Activated B cell treated with CpG ODN at 0.5 μM for 24 hours (primary cell): ENCODE measurements around the gene USP1. TPM values are rescaled to one million over a fixed set of nuclear protein-coding genes. Genes with fewer than 3 reads are reported as not detected.
A peak's percentile ranks its signal among the peaks of the same experiment; 100 is the strongest.

Source experiments
- ATAC-seq: fragments of 200-7000 bp; cut with Tn5 transposase; one replicate; pipeline ENCODE4 v1.10.0; 2021; ENCODE audit warnings: low read depth, mild to moderate bottlenecking, moderate library complexity
- CTCF ChIA-PET: fragments of 350-600 bp; sonication (Branson Sonifier 250); formaldehyde crosslinking; loops from one replicate; lab custom pipeline; 2021; ENCODE audit warnings: antibody characterized with exemption; lab: Charles Lee
- POLR2A ChIA-PET: fragments of 350-600 bp; sonication (Branson Sonifier 250); formaldehyde crosslinking; loops from one replicate; lab custom pipeline; 2021; ENCODE audit warnings: antibody characterized with exemption; lab: Charles Lee
- DNase-seq: peaks from one replicate; pipeline ENCODE4 v3.0.0; 2022
- H3K27ac Mint-ChIP-seq: one replicate; pipeline ENCODE4 v1.8.0; 2020; ENCODE audit warnings: mixed read lengths
- H3K27me3 Mint-ChIP-seq: one replicate; pipeline ENCODE4 v1.8.0; 2021; ENCODE audit warnings: mixed read lengths
- H3K36me3 Mint-ChIP-seq: one replicate; pipeline ENCODE4 v1.8.0; 2021; ENCODE audit warnings: low read depth, mixed read lengths
- H3K4me1 Mint-ChIP-seq: one replicate; pipeline ENCODE4 v1.8.0; 2021; ENCODE audit warnings: mixed read lengths
- H3K4me3 Mint-ChIP-seq: one replicate; pipeline ENCODE4 v1.8.0; 2020; ENCODE audit warnings: mild to moderate bottlenecking, mixed read lengths
- H3K9me3 Mint-ChIP-seq: one replicate; pipeline ENCODE4 v1.8.0; 2020; ENCODE audit warnings: mixed read lengths
- intact Hi-C: fragments of 100-400 bp; cut with micrococcal nuclease; formaldehyde crosslinking; loops from one replicate; pipeline ENCODE4 v1.15.1; 2024
- total RNA-seq: library from RNA; stranded (reverse); gene quantifications from 2 replicates; pipeline ENCODE4 v1.2.3, GENCODE V29; 2022
- TF ChIP-seq, protein P1 (sequence below): fragments of 200-600 bp; IDR thresholded peaks from one replicate; pipeline ENCODE4 v1.8.0; 2022; ENCODE audit warnings: antibody characterized with exemption, mild to moderate bottlenecking

The USP1 gene
- total RNA-seq, 1 donor from 2014 or later, result 33.3 TPM

DNA sequence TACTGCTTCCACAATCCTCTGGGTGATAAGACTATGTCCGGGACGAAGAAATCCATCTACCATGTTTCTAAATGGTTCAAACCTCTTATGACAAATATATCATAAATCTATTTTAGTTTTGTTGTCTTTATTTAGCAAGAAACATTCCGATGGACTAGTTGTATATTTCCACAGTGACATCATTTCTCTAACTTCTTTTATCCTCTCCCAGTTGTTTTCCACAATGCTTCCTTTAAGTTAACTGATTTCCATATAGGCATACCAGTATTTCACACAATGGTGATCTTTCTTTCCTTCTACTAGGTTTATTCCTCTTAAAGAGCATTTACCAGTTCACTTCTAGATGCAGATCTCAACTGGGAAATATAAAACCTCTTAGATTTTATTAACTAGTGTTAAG is 44.8 kb downstream of the USP1 start:
- TF ChIP-seq, protein P1, sequence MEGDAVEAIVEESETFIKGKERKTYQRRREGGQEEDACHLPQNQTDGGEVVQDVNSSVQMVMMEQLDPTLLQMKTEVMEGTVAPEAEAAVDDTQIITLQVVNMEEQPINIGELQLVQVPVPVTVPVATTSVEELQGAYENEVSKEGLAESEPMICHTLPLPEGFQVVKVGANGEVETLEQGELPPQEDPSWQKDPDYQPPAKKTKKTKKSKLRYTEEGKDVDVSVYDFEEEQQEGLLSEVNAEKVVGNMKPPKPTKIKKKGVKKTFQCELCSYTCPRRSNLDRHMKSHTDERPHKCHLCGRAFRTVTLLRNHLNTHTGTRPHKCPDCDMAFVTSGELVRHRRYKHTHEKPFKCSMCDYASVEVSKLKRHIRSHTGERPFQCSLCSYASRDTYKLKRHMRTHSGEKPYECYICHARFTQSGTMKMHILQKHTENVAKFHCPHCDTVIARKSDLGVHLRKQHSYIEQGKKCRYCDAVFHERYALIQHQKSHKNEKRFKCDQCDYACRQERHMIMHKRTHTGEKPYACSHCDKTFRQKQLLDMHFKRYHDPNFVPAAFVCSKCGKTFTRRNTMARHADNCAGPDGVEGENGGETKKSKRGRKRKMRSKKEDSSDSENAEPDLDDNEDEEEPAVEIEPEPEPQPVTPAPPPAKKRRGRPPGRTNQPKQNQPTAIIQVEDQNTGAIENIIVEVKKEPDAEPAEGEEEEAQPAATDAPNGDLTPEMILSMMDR, result no peak
- intact Hi-C loops, result no loop called here
- H3K27me3 Mint-ChIP-seq, result no peaks in the 10 kb centered on the region
- ChIA-PET CTCF (no interaction called here), POLR2A (no interaction called here)
- peaks cover 23% of the 10 kb centered on the region for H3K4me1 Mint-ChIP-seq
- H3K36me3 Mint-ChIP-seq, result peaks cover 3% of the 10 kb centered on the region
- no peak overlapping the region for H3K4me3 Mint-ChIP-seq
- ATAC-seq (no peak), DNase-seq (no peak)
- no peaks in the 10 kb centered on the region for H3K9me3 Mint-ChIP-seq
- H3K27ac Mint-ChIP-seq, result no peak overlapping the region

DNA sequence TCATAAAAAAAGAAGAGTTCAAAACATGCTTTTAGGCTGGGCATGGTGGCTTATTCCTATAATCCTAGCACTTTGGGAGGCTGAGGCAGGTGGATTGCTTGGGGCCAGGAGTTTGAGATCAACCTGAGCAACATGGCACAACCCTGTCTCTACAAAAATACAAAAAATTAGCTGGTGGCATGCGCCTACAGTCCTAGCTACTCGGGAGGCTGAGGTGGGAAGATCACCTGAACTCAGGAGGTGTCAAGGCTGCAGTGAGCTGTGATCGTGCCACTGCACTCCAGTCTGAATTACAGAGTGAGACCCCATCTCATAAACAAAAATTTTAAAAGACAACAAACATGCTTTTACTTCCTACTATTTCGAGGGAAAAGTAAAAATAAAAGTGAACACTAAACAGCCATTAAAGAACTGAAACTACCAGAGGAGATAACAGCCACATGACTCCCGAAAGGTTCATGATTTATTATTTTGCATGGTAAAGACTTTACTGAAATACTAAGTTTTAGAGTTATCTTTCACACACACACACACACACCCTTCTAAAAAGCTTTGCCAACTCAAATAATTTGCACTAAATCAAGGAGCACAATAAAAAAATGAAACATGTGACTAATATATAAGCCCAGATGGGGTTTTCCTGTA is 48.1 kb downstream of the USP1 start:
- Mint-ChIP-seq H3K9me3 (no peaks in the 10 kb centered on the region), H3K27me3 (no peaks in the 10 kb centered on the region), H3K4me1 (peaks cover 23% of the 10 kb centered on the region), H3K4me3 (peak overlapping the region; percentile 68), H3K27ac (no peak overlapping the region), H3K36me3 (no peaks in the 10 kb centered on the region)
- ChIA-PET POLR2A (no interaction called here), CTCF (no interaction called here)
- intact Hi-C loops, result no loop called here
- DNase-seq, result no peak
- no peak for ATAC-seq
- TF ChIP-seq, protein P1, result no peak

- H3K4me3 Mint-ChIP-seq, result no peak overlapping the region
- H3K27ac Mint-ChIP-seq, result no peak overlapping the region
- H3K4me1 Mint-ChIP-seq, result peaks cover 23% of the 10 kb centered on the region
- ChIA-PET POLR2A (no interaction called here), CTCF (no interaction called here)
- peaks cover 18% of the 10 kb centered on the region for H3K36me3 Mint-ChIP-seq
- no peaks in the 10 kb centered on the region for H3K27me3 Mint-ChIP-seq
- TF ChIP-seq, protein P1, result no peak
- no peaks in the 10 kb centered on the region for H3K9me3 Mint-ChIP-seq
- intact Hi-C loops, result no loop called here
- ATAC-seq, result no peak
- no peak for DNase-seq
These were observed 51.1 kb downstream of the USP1 start for GRCh38 chr1:62487956-62488355.

DNA sequence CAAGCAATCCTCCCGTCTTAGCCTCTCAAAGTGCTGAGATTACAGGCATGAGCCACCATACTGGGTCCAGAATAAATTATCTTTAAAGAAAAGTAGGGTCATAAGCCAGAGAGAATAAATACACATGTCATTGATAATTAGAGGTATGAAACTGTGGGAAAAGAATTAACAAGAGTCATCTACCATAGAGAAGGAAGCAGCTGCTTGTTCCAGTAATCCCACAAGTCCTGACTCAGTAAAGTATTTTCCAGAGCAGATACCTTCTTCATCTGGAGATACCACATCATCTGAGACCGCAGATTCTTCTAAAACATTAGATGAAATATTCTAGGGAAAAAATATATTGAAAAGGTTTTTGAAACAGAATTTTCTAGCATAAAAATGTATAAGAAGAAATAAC is 55.7 kb downstream of the USP1 start:
- POLR2A ChIA-PET, result no interaction called here
- H3K27me3 Mint-ChIP-seq, result no peaks in the 10 kb centered on the region
- TF ChIP-seq, protein P1, result no peak
- H3K4me1 Mint-ChIP-seq, result no peaks in the 10 kb centered on the region
- H3K9me3 Mint-ChIP-seq, result no peaks in the 10 kb centered on the region
- H3K27ac Mint-ChIP-seq, result no peak overlapping the region
- peaks cover 36% of the 10 kb centered on the region for H3K36me3 Mint-ChIP-seq
- DNase-seq (no peak), ATAC-seq (no peak)
- no peak overlapping the region for H3K4me3 Mint-ChIP-seq
- CTCF ChIA-PET, result no interaction called here
- intact Hi-C loops, result no loop called here

DNA sequence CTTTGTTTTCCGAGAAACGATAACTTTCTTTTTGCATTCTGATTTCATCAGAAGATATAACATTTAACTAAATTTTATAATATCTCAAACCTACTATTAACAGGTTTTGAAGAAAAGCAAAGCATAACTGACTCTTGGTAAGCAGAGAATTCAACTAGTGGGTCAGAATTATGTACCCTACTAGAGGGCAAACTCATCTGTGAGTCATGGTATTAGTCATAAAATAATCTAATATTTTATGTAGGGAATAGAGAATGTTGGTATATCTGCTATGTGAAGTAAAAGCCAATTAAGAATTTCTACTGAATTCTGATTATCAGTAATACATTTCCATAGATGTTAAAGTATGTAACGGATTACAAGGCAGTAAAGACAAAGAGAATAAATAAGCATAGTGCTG is 56.8 kb downstream of the USP1 start:
- POLR2A ChIA-PET, result no interaction called here
- TF ChIP-seq, protein P1, result no peak
- intact Hi-C loops, result no loop called here
- H3K4me1 Mint-ChIP-seq, result no peaks in the 10 kb centered on the region
- DNase-seq, result no peak
- H3K36me3 Mint-ChIP-seq, result peaks cover 36% of the 10 kb centered on the region
- no peak overlapping the region for H3K4me3 Mint-ChIP-seq
- H3K27me3 Mint-ChIP-seq, result no peaks in the 10 kb centered on the region
- ATAC-seq, result no peak
- H3K9me3 Mint-ChIP-seq, result no peaks in the 10 kb centered on the region
- no peak overlapping the region for H3K27ac Mint-ChIP-seq
- CTCF ChIA-PET, result no interaction called here
